ENCODE results near the gene SYT11.

GRCh38 chr1:155844860-155845421, 14.4 kb upstream of the SYT11 start:
- TF ChIP-seq EZH2 (IDR thresholded peaks at IDR 0.05; ENCODE audit: insufficient read depth, poor library complexity, severe bottlenecking) (no peak), EZH2phosphoT487 (IDR thresholded peaks at IDR 0.05; ENCODE audit: insufficient read depth, low read depth) (no peak)
